ENCODE results near the gene MAP7D1. TPM values are rescaled to one million over a fixed set of nuclear protein-coding genes. Genes with fewer than 3 reads are reported as not detected.

The MAP7D1 gene
- total RNA-seq, 1 experiment from 2014 or later, result 212 TPM

GRCh38 chr1:36134505-36135329, 21.2 kb upstream of the MAP7D1 start:
- Histone ChIP-seq H3K36me3 (ENCODE audit: control insufficient read depth, insufficient read depth, low read length) (peaks cover 19% of the 10 kb centered on the region), H3K4me3 (ENCODE audit: low read depth in 2 of 2, low read length in 2 of 2) (no peak overlapping the region), H3K27me3 (ENCODE audit: control insufficient read depth, insufficient read depth, low read length) (no peaks in the 10 kb centered on the region), H3K9me3 (ENCODE audit: control insufficient read depth, insufficient read depth, low read depth, low read length) (no peaks in the 10 kb centered on the region), H3K27ac (ENCODE audit: low read length) (no peak overlapping the region), H3K4me1 (ENCODE audit: control insufficient read depth, insufficient read depth, low read length) (peaks cover 3% of the 10 kb centered on the region; the same call in 1 of the 2 replicates)
- DNase-seq (ENCODE audit: low read depth, low spot score), result no peak
- no TSS peak for BruUV-seq (replicated peaks)
- CTCF ChIA-PET, result interaction anchor here (0.6 to 1.5 kb wide), 10 partner anchors 11 to 139 kb away, joined by 3 to 12 read pairs (median 4); partner anchors contain the start of gene TRAPPC3
- in situ Hi-C loops (cut with HindIII; ENCODE audit: low pct_unique_long_range_greater_than_20kb, low sequenced_read_pairs), result no loop called here
- POLR2A ChIA-PET, result interaction anchor here (0.5 to 0.7 kb wide), 2 partner anchors 14 to 246 kb away, joined by 3 read pairs; partner anchors contain the start of gene TRAPPC3
- intact Hi-C loops (cut with micrococcal nuclease; ENCODE audit: unreplicated experiment), result loop anchor here (1.0 kb wide), 1 partner anchor 34 kb away; no protein-coding TSS in a partner anchor
- TF ChIP-seq REST (IDR thresholded peaks at IDR 0.05; ENCODE audit: insufficient read depth in 1 of 2, low read depth in 2 of 2, low read length in 1 of 2), result no peak
- peak; percentile 87 for TF ChIP-seq CTCF (IDR thresholded peaks at IDR 0.05)
- peak; percentile 80 for ATAC-seq

- no peaks in the 10 kb centered on the region for H3K27me3 ChIP-seq (ENCODE audit: control insufficient read depth, insufficient read depth, low read length)
- BruUV-seq (replicated peaks), result no TSS peak
- H3K4me3 ChIP-seq (ENCODE audit: low read depth in 2 of 2, low read length in 2 of 2), result no peak overlapping the region
- POLR2A ChIA-PET, result interaction anchor here (0.5 to 0.7 kb wide), 2 partner anchors 14 to 246 kb away, joined by 3 read pairs; partner anchors contain the start of gene TRAPPC3
- no peak for DNase-seq (ENCODE audit: low read depth, low spot score)
- peaks cover 19% of the 10 kb centered on the region for H3K36me3 ChIP-seq (ENCODE audit: control insufficient read depth, insufficient read depth, low read length)
- TF ChIP-seq SIN3A (IDR thresholded peaks at IDR 0.05; ENCODE audit: borderline replicate concordance, insufficient read depth, low read depth, low read length), result no peak
- no peak for TF ChIP-seq TCF7L2 (IDR thresholded peaks at IDR 0.05; ENCODE audit: low read depth, low read length)
- H3K9me3 ChIP-seq (ENCODE audit: control insufficient read depth, insufficient read depth, low read depth, low read length), result no peaks in the 10 kb centered on the region
- in situ Hi-C loops (cut with HindIII; ENCODE audit: low pct_unique_long_range_greater_than_20kb, low sequenced_read_pairs) (no loop called here), intact Hi-C loops (cut with micrococcal nuclease; ENCODE audit: unreplicated experiment) (no loop called here)
- CTCF ChIA-PET, result interaction anchor here (0.6 to 1.5 kb wide), 10 partner anchors 11 to 140 kb away, joined by 3 to 12 read pairs (median 4); partner anchors contain the start of gene TRAPPC3
- no peak overlapping the region for H3K27ac ChIP-seq (ENCODE audit: low read length)
- no peak for ATAC-seq
- H3K4me1 ChIP-seq (ENCODE audit: control insufficient read depth, insufficient read depth, low read length), result peaks cover 3% of the 10 kb centered on the region; the same call in 1 of the 2 replicates
Measured at GRCh38 chr1:36135330-36135667, 20.7 kb upstream of the MAP7D1 start.

- ChIA-PET POLR2A (interaction anchor here (0.9 kb wide), 1 partner anchor 14 kb away, joined by 3 read pairs; no protein-coding TSS in a partner anchor), CTCF (interaction anchor here (0.8 to 1.4 kb wide), 2 partner anchors 36 to 41 kb away, joined by 3 to 4 read pairs; no protein-coding TSS in a partner anchor)
- H3K27me3 ChIP-seq (ENCODE audit: control insufficient read depth, insufficient read depth, low read length), result no peaks in the 10 kb centered on the region
- TF ChIP-seq POLR2AphosphoS5 (IDR thresholded peaks at IDR 0.05; ENCODE audit: low read depth, low read length), result peak; percentile 46; the same call in 1 of the 2 replicates
- no peak for TF ChIP-seq REST (IDR thresholded peaks at IDR 0.05; ENCODE audit: insufficient read depth in 1 of 2, low read depth in 2 of 2, low read length in 1 of 2)
- peaks cover 3% of the 10 kb centered on the region; the same call in 1 of the 2 replicates for H3K4me1 ChIP-seq (ENCODE audit: control insufficient read depth, insufficient read depth, low read length)
- DNase-seq (ENCODE audit: low read depth, low spot score), result no peak
- no peak overlapping the region for H3K27ac ChIP-seq (ENCODE audit: low read length)
- in situ Hi-C loops (cut with HindIII; ENCODE audit: low pct_unique_long_range_greater_than_20kb, low sequenced_read_pairs), result no loop called here
- H3K36me3 ChIP-seq (ENCODE audit: control insufficient read depth, insufficient read depth, low read length), result peaks cover 19% of the 10 kb centered on the region
- no peaks in the 10 kb centered on the region for H3K9me3 ChIP-seq (ENCODE audit: control insufficient read depth, insufficient read depth, low read depth, low read length)
- no peak overlapping the region for H3K4me3 ChIP-seq (ENCODE audit: low read depth in 2 of 2, low read length in 2 of 2)
- no TSS peak for BruUV-seq (replicated peaks)
- intact Hi-C loops (cut with micrococcal nuclease; ENCODE audit: unreplicated experiment), result no loop called here
- ATAC-seq, result no peak
Measured at GRCh38 chr1:36135796-36136195, 20.2 kb upstream of the MAP7D1 start.
